HG02610 (cell line): Measurements from ENCODE around the gene TCEAL7.

Source experiments
- ATAC-seq: cut with Tn5 transposase; IDR thresholded peaks from one replicate; pipeline ENCODE4 v1.9.1; 2021; ENCODE audit warnings: mild to moderate bottlenecking, moderate library complexity; ENCODE audit not compliant: unreplicated experiment

Gene TCEAL7

DNA sequence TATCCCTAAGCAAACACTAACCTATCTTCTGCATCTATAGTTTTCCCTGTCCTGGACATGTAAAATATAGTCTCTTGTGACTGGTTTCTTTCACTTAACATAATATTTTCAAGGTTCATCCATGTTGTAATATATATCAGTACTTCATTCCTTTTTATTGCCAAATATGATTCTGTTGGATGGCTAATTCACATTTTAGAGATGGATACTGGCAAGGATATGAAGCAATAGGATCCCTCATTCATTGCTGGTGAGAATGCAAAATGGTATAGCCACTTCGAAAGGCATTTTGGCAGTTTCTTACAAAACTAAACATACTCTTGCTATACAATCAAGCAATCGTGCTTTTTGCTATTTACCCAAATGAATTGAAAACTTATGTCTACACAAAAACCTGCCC is 33.0 kb downstream of the TCEAL7 start:
- ATAC-seq = no peak

DNA sequence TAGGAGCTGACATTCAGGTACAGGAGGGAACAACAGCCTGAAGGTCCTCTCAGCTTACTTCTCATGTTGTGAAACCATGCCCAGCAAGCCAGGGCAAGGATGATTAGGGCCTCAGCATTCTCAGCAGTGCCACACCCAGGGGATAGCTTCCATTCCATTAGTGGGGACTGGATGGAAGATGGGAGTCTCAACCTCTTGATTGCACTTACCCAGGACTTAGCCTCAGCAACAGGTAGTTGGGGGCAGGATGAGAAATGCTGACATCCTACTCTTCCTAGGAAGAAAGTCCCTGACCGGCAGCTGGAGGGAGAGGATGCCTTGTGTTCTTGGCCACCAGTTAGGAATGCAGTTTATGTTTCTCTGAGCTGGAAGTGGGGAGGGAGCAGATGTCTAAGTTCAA is 37.5 kb downstream of the TCEAL7 start:
- ATAC-seq = no peak

DNA sequence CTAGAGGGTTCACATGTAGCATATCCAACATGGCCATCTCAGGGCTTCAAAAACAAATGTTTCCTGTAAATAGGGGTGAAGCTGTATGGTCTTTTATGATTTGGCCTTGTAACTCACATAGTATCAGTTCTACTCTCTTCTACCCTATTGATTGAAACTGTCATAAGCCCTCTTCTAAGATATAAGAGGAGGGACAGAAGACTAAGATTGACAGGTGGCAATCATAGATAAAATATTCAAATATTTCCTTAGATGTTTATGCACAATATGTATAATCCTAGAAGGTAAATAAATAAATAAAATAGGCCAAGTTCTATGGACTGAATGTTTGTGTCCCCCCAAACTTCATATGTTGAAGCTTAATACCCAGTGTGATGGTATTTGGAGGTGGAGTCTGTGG is 39.4 kb downstream of the TCEAL7 start:
- ATAC-seq = no peak

DNA sequence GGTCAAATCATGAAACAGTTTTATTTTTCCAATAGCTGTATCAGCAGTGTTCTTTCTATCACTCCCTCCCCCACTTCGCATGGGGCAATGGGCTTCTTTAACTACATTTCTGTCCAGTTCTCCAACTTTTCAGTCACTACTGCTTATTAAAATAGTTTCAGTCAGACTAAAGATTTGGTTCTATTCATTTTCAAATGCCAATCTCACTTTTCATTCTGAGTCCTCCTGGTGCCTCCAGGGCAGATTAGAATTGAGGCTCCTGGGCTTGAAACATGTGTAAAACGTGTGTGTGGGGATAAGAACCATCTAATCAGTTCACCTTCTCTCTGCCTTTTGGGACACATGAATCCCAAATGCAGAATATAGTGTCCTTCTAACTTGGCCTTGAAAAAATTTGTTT is 42.8 kb downstream of the TCEAL7 start:
- ATAC-seq = no peak

DNA sequence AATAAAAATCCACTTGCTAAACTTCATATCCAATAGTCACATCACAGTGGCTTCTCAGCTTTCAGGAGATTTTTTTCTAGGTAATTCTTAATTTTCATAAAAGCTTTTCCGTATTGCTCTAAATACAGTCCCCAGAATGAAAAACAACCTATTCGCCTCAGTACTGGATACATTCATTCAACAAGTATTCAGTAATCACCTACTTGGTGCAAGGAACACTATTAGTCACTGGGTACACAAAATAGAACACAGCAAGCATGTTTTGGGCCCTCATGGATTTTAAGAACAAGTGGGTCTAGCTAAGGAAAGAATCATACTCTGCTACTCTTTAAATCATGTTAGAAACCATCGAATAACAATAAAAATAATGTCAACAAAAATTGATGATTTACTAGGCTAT is 43.5 kb downstream of the TCEAL7 start:
- ATAC-seq = no peak

DNA sequence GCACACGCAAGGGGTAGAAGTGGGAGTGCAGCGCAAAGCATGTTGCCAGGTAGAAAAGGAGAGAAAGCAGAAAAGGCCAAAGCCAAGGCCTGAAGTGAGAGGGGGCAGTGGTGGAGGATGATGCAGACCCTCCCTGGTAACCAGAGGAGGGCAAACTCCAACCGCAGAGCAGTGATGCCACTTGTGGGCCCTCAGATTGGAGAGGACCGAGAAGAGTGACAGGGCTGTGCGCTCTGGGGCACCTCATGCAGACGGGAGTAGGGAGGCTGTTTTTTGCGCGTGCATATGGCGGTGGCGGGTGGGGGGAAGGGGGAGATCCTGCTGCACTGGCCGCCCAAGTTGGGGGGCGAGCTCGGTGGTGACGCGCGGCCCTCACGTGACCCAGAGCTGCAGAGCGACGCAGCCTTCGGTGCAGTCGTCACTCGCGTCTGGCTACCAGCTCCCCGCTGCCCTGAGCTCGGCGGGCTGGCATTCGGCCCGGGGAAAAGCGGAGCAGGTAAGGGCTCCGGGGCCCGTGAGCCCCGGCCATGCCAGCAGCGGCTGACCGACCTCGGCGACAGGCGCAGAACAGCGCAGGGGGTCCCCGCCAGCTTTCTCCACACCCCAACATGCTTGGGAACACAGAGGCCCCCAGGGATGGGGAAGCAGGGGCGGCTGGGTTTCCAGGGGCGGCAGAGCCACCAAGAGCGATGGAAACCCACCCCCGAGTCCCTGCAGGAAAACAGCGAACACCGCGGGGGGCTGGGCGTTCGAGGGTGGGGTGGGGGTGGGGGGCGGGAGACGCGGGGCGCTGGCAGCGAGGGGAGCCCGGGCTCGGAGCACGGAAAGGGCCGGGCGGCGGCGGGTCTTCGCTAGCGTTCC is 46.3 kb downstream of the TCEAL7 start, which contains the start of gene BEX3:
Gene BEX3 (plus strand): TSS at position 421 of the 861 bp plus-strand sequence. CDS start 984 bp downstream, outside the sequence.
- ATAC-seq = no peak

DNA sequence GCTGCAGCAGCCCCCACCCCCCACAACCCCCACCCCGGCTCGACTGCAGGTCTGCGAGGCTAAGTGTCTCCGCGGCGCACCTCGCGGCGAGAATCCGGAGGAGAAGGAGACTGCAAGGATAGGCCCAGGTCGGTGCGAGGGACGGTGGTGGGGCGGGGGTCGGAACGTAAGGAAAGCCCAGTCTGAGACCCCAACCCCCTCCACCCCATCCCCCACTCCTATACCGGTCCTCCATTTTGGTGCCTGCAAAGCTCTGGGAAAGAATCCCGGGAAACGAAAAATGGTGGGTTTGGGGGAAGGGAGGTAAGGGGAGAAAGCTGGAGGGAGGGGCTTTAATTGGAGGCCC is 46.9 kb downstream of the TCEAL7 start:
- no peak for ATAC-seq

DNA sequence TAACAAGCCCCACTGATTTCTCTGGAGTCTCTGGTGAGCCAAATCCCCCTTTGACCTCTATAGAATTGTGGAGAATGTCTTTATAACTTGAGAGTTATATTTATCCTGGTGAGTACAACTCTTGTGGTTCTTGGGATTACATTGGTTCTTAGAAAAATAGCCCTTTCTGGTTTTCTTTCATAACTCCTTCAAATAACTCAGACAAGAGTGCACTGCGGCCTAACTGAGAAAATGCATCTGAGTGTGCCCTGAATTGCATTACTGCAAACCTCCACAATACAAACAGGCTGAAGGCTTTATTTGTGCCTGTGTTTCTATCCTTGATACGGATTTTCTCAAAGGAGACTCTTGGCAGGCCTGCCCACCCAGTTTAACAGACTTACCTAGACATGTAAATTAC is 49.0 kb downstream of the TCEAL7 start:
- ATAC-seq = no peak
